SJSA1 (cell line): ENCODE results near the gene SEL1L2. TPM values are rescaled to one million over a fixed set of nuclear protein-coding genes. Genes with fewer than 3 reads are reported as not detected.

Experiments used
- DNase-seq, 2 experiments: peaks; one replicate each; pipeline ENCODE4 v3.0.0-alpha.2; 2015 to 2020; ENCODE audit warnings: low spot score in 2 of 2, low read depth in 1 of 2
- H3K27ac ChIP-seq: fragments of 250-450 bp; sonication (Bioruptor Pico); 2 replicates; pipeline ENCODE4 v1.5.1; 2020; ENCODE audit warnings: mild to moderate bottlenecking, moderate library complexity
- H3K27me3 ChIP-seq: fragments of 250-450 bp; sonication (Bioruptor Pico); replicated peaks from 2 replicates; pipeline ENCODE4 v1.5.1; 2020; ENCODE audit warnings: mild to moderate bottlenecking, moderate library complexity
- H3K36me3 ChIP-seq: fragments of 250-450 bp; sonication (Bioruptor Pico); 2 replicates; pipeline ENCODE4 v1.5.1; 2020; ENCODE audit warnings: mild to moderate bottlenecking
- H3K4me1 ChIP-seq: fragments of 250-450 bp; sonication (Bioruptor Pico); replicated peaks from 2 replicates; pipeline ENCODE4 v1.6.1; 2021; ENCODE audit warnings: mild to moderate bottlenecking
- H3K4me3 ChIP-seq: fragments of 250-450 bp; sonication (Bioruptor Pico); 2 replicates; pipeline ENCODE4 v1.5.1; 2020; ENCODE audit warnings: mild to moderate bottlenecking
- H3K9me3 ChIP-seq: fragments of 250-450 bp; sonication (Bioruptor Pico); replicated peaks from 2 replicates; pipeline ENCODE4 v1.5.1; 2020; ENCODE audit warnings: mild to moderate bottlenecking
- total RNA-seq: library from RNA; depleted of rRNA; stranded (reverse); fragments of >200 nt; shearing (Covaris generic); gene quantifications from 2 replicates; pipeline ENCODE4 v1.2.3, GENCODE V29; 2014

Gene SEL1L2
- total RNA-seq, 1 experiment from 2014 or later, result not detected

DNA sequence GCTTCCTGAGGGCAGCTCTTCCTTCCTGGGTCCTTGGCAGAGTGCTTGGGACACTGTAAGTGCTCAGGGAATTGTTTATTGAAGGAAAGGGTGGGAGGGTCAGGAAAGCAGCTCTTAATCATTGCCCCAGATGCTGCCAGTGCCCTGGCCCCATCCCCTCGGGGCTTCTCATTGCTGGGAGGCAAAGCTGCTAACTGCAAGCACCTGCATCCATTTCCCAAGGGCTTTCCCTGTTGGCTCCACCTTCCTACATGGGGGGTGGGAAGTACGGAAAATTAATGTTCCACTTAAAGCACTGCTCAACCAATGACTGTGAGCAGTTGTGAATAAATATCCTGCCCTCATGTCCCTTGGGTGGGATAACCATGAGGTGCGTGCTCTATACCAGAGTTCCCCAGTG, 149.2 kb downstream of the SEL1L2 start:
- no peaks in the 10 kb centered on the region for H3K27me3 ChIP-seq
- H3K27ac ChIP-seq, result no peak overlapping the region
- H3K4me3 ChIP-seq, result no peak overlapping the region
- H3K4me1 ChIP-seq, result no peaks in the 10 kb centered on the region
- no peaks in the 10 kb centered on the region for H3K36me3 ChIP-seq
- no peak for DNase-seq
- H3K9me3 ChIP-seq, result no peaks in the 10 kb centered on the region

- Histone ChIP-seq H3K4me3 (no peak overlapping the region), H3K27me3 (no peaks in the 10 kb centered on the region), H3K27ac (no peak overlapping the region), H3K36me3 (no peaks in the 10 kb centered on the region), H3K9me3 (no peaks in the 10 kb centered on the region), H3K4me1 (no peaks in the 10 kb centered on the region)
- DNase-seq, result no peak
Measured at GRCh38 chr20:13840093-13840465, 150.3 kb downstream of the SEL1L2 start.

DNA sequence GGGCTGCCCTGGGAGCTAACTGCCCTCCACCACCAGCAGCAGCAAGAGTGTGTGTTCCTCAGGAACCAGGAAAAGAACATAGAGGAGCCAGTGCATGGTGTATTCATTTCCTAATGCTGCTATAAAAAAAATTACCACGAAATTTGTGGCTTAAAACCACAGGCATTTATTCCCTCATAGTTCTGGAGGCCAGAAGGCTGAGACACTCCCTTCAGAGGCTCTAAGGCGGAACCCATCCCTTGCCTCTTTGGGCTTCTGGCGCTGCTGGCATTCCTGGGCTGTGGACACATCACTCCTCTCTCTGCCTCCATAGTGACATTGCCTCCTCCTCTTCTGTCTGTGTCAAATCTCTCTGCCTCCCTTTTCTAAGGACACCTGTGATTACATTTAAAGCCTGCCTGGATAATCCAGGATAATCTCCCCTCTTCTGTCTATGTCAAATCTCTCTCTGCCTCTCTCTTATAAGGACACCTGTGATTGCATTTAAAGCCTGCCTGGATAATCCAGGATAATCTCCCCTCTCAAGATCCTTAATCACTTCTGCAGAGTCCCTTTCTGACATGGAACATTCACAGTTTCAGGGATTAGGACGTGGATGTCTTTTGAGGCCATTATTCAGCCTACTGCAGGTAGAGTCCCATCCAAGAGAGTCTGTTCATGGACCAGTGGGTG, 150.9 kb downstream of the SEL1L2 start:
- peak in 1 of 2 experiments; percentile 26 for DNase-seq
- H3K4me3 ChIP-seq, result no peak overlapping the region
- no peak overlapping the region for H3K27ac ChIP-seq
- H3K4me1 ChIP-seq, result no peaks in the 10 kb centered on the region
- H3K27me3 ChIP-seq, result no peaks in the 10 kb centered on the region
- H3K36me3 ChIP-seq, result no peaks in the 10 kb centered on the region
- no peaks in the 10 kb centered on the region for H3K9me3 ChIP-seq

DNA sequence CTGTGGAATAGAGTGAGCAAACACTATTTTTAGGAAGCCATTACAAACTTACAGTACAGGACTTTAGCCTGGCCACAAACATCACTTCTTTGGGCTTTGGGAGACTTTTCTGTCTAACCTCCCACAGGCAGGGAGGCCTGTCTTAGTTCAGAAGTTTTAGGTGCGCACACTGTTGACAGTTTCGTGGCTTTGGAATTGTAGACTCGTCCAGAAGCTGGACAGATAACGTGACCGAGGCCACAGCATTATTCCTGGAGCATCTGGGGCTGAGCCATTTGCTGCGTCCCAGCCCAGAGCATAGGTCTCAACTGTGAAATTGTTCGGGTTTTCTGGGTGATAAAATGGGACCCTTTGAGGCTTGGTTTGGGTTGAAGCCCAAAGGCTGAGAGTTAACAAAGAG, 151.8 kb downstream of the SEL1L2 start:
- DNase-seq, result no peak
- no peaks in the 10 kb centered on the region for H3K36me3 ChIP-seq
- H3K9me3 ChIP-seq, result no peaks in the 10 kb centered on the region
- H3K4me3 ChIP-seq, result no peak overlapping the region
- no peaks in the 10 kb centered on the region for H3K27me3 ChIP-seq
- no peak overlapping the region for H3K27ac ChIP-seq
- H3K4me1 ChIP-seq, result no peaks in the 10 kb centered on the region

DNA sequence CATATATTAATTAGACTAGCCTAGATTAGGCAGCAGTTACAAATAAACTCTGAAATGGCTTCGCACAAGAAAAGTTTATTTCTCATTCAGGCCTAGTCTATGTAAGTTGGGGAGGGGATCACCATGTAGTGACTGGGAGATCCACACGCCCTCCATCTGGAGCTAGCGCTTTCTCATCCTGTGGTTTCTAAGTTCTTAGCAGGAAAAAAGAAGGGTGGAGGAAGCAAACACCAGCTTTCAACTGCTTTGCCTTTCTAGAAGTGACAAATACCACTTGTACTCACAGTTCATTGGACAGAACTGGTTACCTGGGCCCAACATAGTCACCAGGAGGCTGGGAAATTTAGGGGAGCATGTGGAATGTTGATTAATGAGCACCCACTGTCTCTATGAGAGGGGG, 158.9 kb downstream of the SEL1L2 start:
- Histone ChIP-seq H3K9me3 (no peaks in the 10 kb centered on the region), H3K4me3 (no peak overlapping the region), H3K36me3 (no peaks in the 10 kb centered on the region), H3K4me1 (no peaks in the 10 kb centered on the region), H3K27ac (no peak overlapping the region), H3K27me3 (no peaks in the 10 kb centered on the region)
- DNase-seq, result no peak

DNA sequence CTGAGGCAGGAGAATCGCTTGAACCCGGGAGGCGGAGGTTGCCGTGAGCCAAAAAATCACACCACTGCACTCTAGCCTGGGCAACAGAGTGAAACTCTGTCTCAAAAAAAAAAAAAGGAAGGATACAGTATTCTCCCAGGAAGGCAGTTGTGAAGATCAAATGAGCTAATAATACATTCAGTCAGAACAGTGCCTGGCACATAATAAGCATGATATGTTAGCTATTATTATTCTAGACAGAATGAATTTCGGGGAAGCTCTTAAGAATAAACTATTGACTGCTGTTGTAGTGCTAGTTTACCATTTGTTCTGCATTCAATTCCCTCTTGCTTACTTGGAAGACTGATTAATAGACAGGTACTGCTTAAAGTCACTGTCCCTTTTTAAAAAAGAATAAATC, 164.9 kb downstream of the SEL1L2 start:
- Histone ChIP-seq H3K4me3 (no peak overlapping the region), H3K27ac (no peak overlapping the region), H3K36me3 (no peaks in the 10 kb centered on the region), H3K27me3 (no peaks in the 10 kb centered on the region), H3K4me1 (no peaks in the 10 kb centered on the region), H3K9me3 (no peaks in the 10 kb centered on the region)
- no peak for DNase-seq

DNA sequence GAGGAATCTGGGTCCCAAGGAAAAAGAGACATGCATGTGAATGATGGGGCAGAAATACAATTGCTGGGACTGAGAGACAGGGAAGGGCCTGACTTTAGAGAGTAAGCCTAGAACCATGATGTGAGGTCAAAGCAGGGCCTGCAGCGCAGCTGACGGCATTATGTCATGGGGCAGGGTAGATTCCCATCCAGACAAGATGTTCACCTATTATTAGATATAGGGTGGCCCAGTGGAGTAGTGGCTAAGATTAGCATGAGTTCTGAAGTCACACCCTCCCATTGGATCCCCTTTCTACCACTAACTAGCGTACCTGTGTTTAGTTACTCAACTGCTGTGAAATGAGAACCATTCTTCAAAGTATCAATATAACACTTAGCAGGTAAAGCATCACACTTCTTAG, 166.0 kb downstream of the SEL1L2 start:
- Histone ChIP-seq H3K27me3 (no peaks in the 10 kb centered on the region), H3K4me1 (no peaks in the 10 kb centered on the region), H3K27ac (no peak overlapping the region), H3K9me3 (no peaks in the 10 kb centered on the region), H3K36me3 (no peaks in the 10 kb centered on the region), H3K4me3 (no peak overlapping the region)
- no peak for DNase-seq

DNA sequence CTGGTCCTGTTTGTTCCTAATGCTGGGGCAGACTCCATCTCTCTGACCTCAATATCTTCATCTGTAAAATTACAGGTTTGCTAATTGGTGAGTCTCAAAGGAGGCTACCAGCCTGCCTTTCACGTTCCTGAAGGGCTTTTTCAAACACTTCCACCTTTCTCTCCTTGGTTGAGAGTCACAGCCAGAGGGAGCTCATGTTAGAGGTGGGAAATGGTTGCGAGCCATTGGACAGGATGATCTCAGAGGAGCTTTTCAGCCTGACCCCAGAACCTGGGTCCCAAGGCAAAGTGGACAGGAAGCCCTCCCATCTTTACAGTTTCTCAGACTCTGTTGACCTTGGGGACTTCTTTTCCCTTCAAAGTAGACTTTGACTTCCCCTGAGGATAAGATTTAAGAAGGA, 168.0 kb downstream of the SEL1L2 start:
- H3K9me3 ChIP-seq, result no peaks in the 10 kb centered on the region
- H3K27ac ChIP-seq, result no peak overlapping the region
- DNase-seq, result no peak

GRCh38 chr20:13821876-13822275, 168.5 kb downstream of the SEL1L2 start:
- Histone ChIP-seq H3K36me3 (peaks cover 15% of the 10 kb centered on the region), H3K4me1 (no peaks in the 10 kb centered on the region), H3K4me3 (no peak overlapping the region), H3K9me3 (no peaks in the 10 kb centered on the region), H3K27ac (no peak overlapping the region), H3K27me3 (no peaks in the 10 kb centered on the region)
- DNase-seq, result no peak

More for the DNA sequence above, 168.0 kb downstream of the SEL1L2 start:
- H3K36me3 ChIP-seq, result peaks cover 9% of the 10 kb centered on the region
- no peak overlapping the region for H3K4me3 ChIP-seq
- H3K27me3 ChIP-seq, result no peaks in the 10 kb centered on the region
- H3K4me1 ChIP-seq, result no peaks in the 10 kb centered on the region

GRCh38 chr20:13819885-13820645, 170.3 kb downstream of the SEL1L2 start:
- Histone ChIP-seq H3K36me3 (peaks cover 29% of the 10 kb centered on the region), H3K27me3 (no peaks in the 10 kb centered on the region), H3K9me3 (no peaks in the 10 kb centered on the region), H3K4me3 (no peak overlapping the region), H3K27ac (no peak overlapping the region), H3K4me1 (no peaks in the 10 kb centered on the region)
- peak in 1 of 2 experiments; percentile 24 for DNase-seq

DNA sequence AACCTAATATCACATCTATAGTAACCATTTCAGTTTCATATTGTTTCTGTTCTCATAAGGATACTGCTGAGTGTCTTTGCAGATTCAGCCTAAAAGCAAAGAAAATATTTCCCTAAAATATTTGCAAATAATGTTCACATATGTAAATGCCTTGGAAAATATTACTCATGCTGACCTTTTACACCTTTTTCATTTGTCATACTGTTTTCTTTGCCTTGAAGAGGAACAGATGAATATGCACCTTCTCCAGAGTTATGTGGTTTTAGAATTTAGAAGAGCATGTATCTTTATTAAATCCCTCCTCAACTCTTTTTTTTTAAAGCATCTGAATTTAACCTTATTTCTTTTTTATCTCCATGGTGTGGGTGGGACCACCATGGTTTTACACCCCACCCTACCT, 173.1 kb downstream of the SEL1L2 start:
- Histone ChIP-seq H3K27ac (no peak overlapping the region), H3K9me3 (no peaks in the 10 kb centered on the region), H3K36me3 (peaks cover 56% of the 10 kb centered on the region), H3K4me1 (no peaks in the 10 kb centered on the region), H3K27me3 (no peaks in the 10 kb centered on the region), H3K4me3 (no peak overlapping the region)
- no peak for DNase-seq

- DNase-seq, result no peak
- Histone ChIP-seq H3K36me3 (peaks cover 62% of the 10 kb centered on the region), H3K27ac (no peak overlapping the region), H3K27me3 (no peaks in the 10 kb centered on the region), H3K9me3 (no peaks in the 10 kb centered on the region), H3K4me3 (no peak overlapping the region), H3K4me1 (no peaks in the 10 kb centered on the region)
Measured at GRCh38 chr20:13816757-13817156, 173.7 kb downstream of the SEL1L2 start.

GRCh38 chr20:13814672-13815071, 175.7 kb downstream of the SEL1L2 start:
- no peak for DNase-seq
- Histone ChIP-seq H3K4me1 (no peaks in the 10 kb centered on the region), H3K27ac (no peak overlapping the region), H3K27me3 (no peaks in the 10 kb centered on the region), H3K36me3 (peaks cover 83% of the 10 kb centered on the region), H3K4me3 (no peak overlapping the region), H3K9me3 (no peaks in the 10 kb centered on the region)

DNA sequence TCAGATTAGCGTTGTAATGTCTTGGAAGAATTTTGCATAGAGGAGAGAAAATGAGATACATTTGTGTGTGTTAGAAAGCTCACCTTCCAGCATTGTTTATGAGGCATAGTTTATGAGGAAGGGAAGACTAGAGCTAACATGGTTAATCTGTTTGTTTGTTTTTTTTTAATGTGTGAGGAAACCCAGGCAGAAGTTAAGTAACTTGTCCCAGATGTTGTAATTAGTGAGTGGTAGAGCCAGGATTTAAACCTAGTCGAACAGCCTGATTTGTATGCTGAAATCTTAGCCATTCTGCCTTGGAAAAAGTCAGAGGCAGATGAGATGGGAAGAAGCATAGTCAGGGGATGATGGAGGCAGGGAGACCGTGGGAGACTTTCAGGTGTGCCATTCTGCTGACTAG, 176.5 kb downstream of the SEL1L2 start:
- Histone ChIP-seq H3K36me3 (peaks cover 90% of the 10 kb centered on the region), H3K27ac (no peak overlapping the region), H3K4me3 (no peak overlapping the region), H3K27me3 (no peaks in the 10 kb centered on the region), H3K9me3 (no peaks in the 10 kb centered on the region), H3K4me1 (no peaks in the 10 kb centered on the region)
- DNase-seq, result no peak
